Adrenal gland (tissue), 19 donors: Measurements from ENCODE around the gene LARGE1. TPM values are rescaled to one million over a fixed set of nuclear protein-coding genes. Genes with fewer than 3 reads are reported as not detected.

Experiments
- DNase-seq, 7 donors: peaks; one replicate each; pipeline ENCODE4 v3.0.0-alpha.2; 2019 to 2020
- H3K27ac ChIP-seq, 5 donors: fragments of 200-600 bp; sonication (generic) in 4 of 5; 1 replicate in 3 of 5; 2 replicates in 2 of 5; pipeline versions ENCODE4 v1.5.1 to v1.8.0; 2016 to 2020; ENCODE audit warnings: mild to moderate bottlenecking in 1 of 5
- H3K27me3 ChIP-seq: fragments of 200-600 bp; 2 replicates; pipeline ENCODE4 v1.8.0; 2021
- H3K36me3 ChIP-seq, 2 donors: fragments of 200-600 bp; replicated peaks in 1 of 2; 1 replicate in 1 of 2; 2 replicates in 1 of 2; pipeline versions ENCODE4 v1.5.1 to v1.8.0; 2018 to 2022
- H3K4me1 ChIP-seq, 2 donors: fragments of 200-600 bp; replicated peaks in 1 of 2; 1 replicate in 1 of 2; 2 replicates in 1 of 2; pipeline versions ENCODE4 v1.5.1 to v1.8.0; 2018 to 2021
- H3K4me3 ChIP-seq, 4 donors: fragments of 200-600 bp; sonication (generic) in 3 of 4; one replicate each; pipeline ENCODE4 v1.5.1; 2016 to 2018
- H3K9me3 ChIP-seq, 3 donors: fragments of 200-600 bp; sonication (generic) in 1 of 3; replicated peaks in 1 of 3; 1 replicate in 2 of 3; 2 replicates in 1 of 3; pipeline versions ENCODE4 v1.5.1 to v1.8.0; 2016 to 2021
- POLR2A ChIP-seq, 2 donors: fragments of 450-650 bp; IDR thresholded peaks; one replicate each; pipeline ENCODE4 v1.6.1; 2017; ENCODE audit warnings: antibody characterized with exemption in 2 of 2, mild to moderate bottlenecking in 2 of 2, moderate library complexity in 1 of 2
- WGBS, 4 donors: extraction: QIAGEN DNeasy Blood & Tissue Kit in 2 of 4; methylation state at CpG; one replicate each; pipeline versions ENCODE4 v1.1.5 to v1.1.7; 2013 to 2017; 5-methylcytosine and 5-hydroxymethylcytosine counted together
- intact Hi-C, 2 donors: fragments of 100-400 bp; cut with DNase I; formaldehyde crosslinking; loops; one replicate each; pipeline versions ENCODE4 v1.14.1 to v1.15.0; 2022 to 2023
- long read RNA-seq, 10 donors: library from polyadenylated mRNA in 3 of 10; unstranded in 2 of 10; stranded (forward) in 1 of 10; transcript quantifications; one replicate each; pipeline ENCODE4 v2.0.0 and lab custom pipeline, GENCODE V29; 2021 to 2026
- polyA plus RNA-seq, 3 donors: library from polyadenylated mRNA; stranded (reverse); fragments of 200-250 nt in 2 of 3; fragments of 350-450 nt in 1 of 3; fragmentation: Illumina TruSeq in 1 of 3; extraction: RNeasy Lipid Tissue Mini Kit (QIAGEN cat#74804) in 1 of 3; gene quantifications; one replicate each; pipeline ENCODE4 v1.2.3, GENCODE V29; 2013 to 2014
- total RNA-seq, 9 donors: library from RNA; depleted of rRNA in 4 of 9; stranded (reverse); fragments of >200 nt in 4 of 9; fragments of 120-200 nt in 1 of 9; fragmentation: NEBNext Ultra II Directional in 1 of 9; extraction: Animal tissue kit (Norgen Biotek cat#: 25700) in 1 of 9; gene quantifications; one replicate each; pipeline versions ENCODE4 v1.1.0 to v1.2.4, GENCODE V29; 2013 to 2023
- TF ChIP-seq, protein P1 (sequence below), 6 experiments: fragments of 450-650 bp in 4 of 6; fragments of 200-600 bp in 2 of 6; sonication (generic) in 1 of 6; IDR thresholded peaks; 1 replicate in 5 of 6; 2 replicates in 1 of 6; pipeline versions ENCODE4 v1.5.1 to v1.8.0; 2016 to 2021; ENCODE audit warnings: antibody characterized with exemption in 6 of 6, mild to moderate bottlenecking in 2 of 6, moderate library complexity in 1 of 6
- donor health status: healthy with polysubstance abuse.
- donor health status: Bipolar disorder and iron deficiency.
- donor health status: DM: yes; HTN: yes; CAD: no.
- donor health status: DM: no; HTN: no; CAD: no.
- donor health status: DM: no; HTN: no; CAD: no.
- donor health status: DM: yes; HTN: yes; CAD: no.

Gene LARGE1
- total RNA-seq (10 to 100 TPM in 8 of 9 donors, 1 to 10 TPM in 1; 5.9 to 67.6 (median 35.6) TPM), polyA plus RNA-seq (10 to 100 TPM in 2 of 3 donors, 1 to 10 TPM in 1; 3.4 to 14.6 (median 12.6) TPM)
- long read RNA-seq, donor 1 = 0 reads
- long read RNA-seq, donor 2 = 0 reads
- long read RNA-seq, donor 3 = 0 reads
- long read RNA-seq, donor 4, partial matches to known transcripts = 5 of 7 reads
- long read RNA-seq, donor 4, other reads (novel, unspliced or antisense) = 2 of 7 reads
- long read RNA-seq, donor 5, full-length matches to known transcripts = 14 of 37 reads
- long read RNA-seq, donor 5, partial matches to known transcripts = 18 of 37 reads
- long read RNA-seq, donor 5, other reads (novel, unspliced or antisense) = 5 of 37 reads
- long read RNA-seq, donor 6, partial matches to known transcripts = 3 of 6 reads
- long read RNA-seq, donor 6, other reads (novel, unspliced or antisense) = 3 of 6 reads
- long read RNA-seq, donor 7 = 0 reads
- long read RNA-seq, donor 8 = 0 reads
- long read RNA-seq, donor 9 = 0 reads
- long read RNA-seq, donor 10 = 0 reads

DNA sequence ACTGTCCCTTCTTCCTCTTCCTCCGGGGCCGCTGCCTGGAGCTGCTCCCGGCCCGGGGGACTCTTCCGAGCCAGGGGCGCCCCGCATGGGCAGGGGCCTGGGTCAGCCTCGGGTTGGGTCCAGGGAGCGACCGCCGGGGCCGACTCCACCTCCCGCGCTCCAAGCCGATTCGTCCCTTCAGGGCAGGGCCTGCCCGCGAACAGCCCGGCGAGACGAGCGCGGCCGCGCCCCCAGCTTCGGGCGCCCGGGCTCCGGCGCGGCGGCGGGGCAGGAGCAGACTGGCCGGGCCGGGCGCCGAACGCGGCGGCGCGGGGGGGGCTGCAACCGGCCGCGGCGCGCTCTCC is at the start of gene LARGE1:
TSS of gene LARGE1 (minus strand) at position 280 of the 344 bp plus-strand sequence.
- peak in 6 of 7 donors; percentile 41 to 56 (median 45) for DNase-seq
- Histone ChIP-seq H3K4me3 (peak within 1 kb of the TSS; percentile 64 to 89 (median 74)), H3K27ac (peak within 1 kb of the TSS in 4 of 5 donors; percentile 45 to 93 (median 78)), H3K27me3 (no peaks in the 10 kb centered on the region), H3K4me1 (peaks cover 17 to 34% of the 10 kb centered on the region in 2 donors), H3K36me3 (no peaks in the 10 kb centered on the region), H3K9me3 (no peaks in the 10 kb centered on the region)
- intact Hi-C loops = no loop called here
- TF ChIP-seq, protein P1, sequence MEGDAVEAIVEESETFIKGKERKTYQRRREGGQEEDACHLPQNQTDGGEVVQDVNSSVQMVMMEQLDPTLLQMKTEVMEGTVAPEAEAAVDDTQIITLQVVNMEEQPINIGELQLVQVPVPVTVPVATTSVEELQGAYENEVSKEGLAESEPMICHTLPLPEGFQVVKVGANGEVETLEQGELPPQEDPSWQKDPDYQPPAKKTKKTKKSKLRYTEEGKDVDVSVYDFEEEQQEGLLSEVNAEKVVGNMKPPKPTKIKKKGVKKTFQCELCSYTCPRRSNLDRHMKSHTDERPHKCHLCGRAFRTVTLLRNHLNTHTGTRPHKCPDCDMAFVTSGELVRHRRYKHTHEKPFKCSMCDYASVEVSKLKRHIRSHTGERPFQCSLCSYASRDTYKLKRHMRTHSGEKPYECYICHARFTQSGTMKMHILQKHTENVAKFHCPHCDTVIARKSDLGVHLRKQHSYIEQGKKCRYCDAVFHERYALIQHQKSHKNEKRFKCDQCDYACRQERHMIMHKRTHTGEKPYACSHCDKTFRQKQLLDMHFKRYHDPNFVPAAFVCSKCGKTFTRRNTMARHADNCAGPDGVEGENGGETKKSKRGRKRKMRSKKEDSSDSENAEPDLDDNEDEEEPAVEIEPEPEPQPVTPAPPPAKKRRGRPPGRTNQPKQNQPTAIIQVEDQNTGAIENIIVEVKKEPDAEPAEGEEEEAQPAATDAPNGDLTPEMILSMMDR (IDR thresholded peaks at IDR 0.05) = no peak
- TF ChIP-seq POLR2A (IDR thresholded peaks at IDR 0.05) = peak in 1 of 2 donors; percentile 15
- 0% methylated on average over 31 to 42 of the region's 47 CpGs; no CpG with 5 or more reads in 2 of the 4 donors for WGBS, 4 donors

DNA sequence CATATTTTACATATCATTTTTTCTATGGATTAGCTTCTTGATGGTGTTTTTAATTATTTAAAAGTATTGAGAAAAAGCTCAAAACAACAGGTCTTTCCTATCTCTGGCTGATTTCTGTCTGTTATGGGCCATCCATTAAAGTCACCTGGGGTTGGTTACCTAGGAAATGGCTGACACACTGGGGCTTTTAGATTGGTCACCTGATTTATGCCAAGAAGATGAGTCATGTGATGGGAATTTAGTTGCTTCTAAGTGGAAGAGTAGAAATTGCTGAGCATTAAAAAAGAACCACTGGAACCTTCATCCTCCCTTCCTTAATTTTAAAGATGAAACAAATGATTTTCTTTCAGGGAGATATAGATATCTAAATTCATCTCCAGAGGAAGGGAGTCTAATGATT is 48.8 kb upstream of the LARGE1 start:
- Histone ChIP-seq H3K9me3 (no peaks in the 10 kb centered on the region), H3K4me3 (no peak overlapping the region), H3K27ac (no peak overlapping the region), H3K36me3 (no peaks in the 10 kb centered on the region), H3K27me3 (peaks cover 6% of the 10 kb centered on the region), H3K4me1 (no peaks in the 10 kb centered on the region)
- DNase-seq = no peak
- intact Hi-C loops = no loop called here
- TF ChIP-seq, protein P1 (IDR thresholded peaks at IDR 0.05) = no peak
- TF ChIP-seq POLR2A (IDR thresholded peaks at IDR 0.05) = no peak

DNA sequence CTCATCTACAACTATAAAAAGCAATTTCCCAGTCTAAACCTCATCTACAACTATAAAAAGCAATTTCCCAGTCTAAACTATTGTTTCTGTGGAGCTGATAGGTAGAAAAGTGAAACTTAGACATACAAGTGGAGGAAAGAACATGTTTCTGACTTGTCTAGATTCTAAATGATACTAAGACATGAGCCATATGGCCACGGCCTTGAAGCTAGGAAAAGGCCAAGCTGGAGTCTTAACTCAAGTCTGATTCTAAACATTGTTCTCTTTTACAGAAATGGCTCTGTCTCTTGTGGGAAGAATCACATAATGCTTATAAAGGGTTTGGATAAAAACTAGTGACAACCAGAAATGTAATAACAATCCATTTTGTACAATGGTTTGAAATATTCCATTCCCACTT is 43.8 kb upstream of the LARGE1 start:
- DNase-seq = no peak
- no peaks in the 10 kb centered on the region for H3K9me3 ChIP-seq
- no peaks in the 10 kb centered on the region for H3K27me3 ChIP-seq
- TF ChIP-seq POLR2A (IDR thresholded peaks at IDR 0.05) = no peak
- TF ChIP-seq, protein P1 (IDR thresholded peaks at IDR 0.05) = no peak
- H3K36me3 ChIP-seq = no peaks in the 10 kb centered on the region
- no peak overlapping the region for H3K27ac ChIP-seq
- intact Hi-C loops = no loop called here
- no peak overlapping the region for H3K4me3 ChIP-seq
- no peaks in the 10 kb centered on the region for H3K4me1 ChIP-seq
- 26 to 59% (median 51%) methylated on average over 1 of the region's 1 CpG for WGBS, 4 donors

DNA sequence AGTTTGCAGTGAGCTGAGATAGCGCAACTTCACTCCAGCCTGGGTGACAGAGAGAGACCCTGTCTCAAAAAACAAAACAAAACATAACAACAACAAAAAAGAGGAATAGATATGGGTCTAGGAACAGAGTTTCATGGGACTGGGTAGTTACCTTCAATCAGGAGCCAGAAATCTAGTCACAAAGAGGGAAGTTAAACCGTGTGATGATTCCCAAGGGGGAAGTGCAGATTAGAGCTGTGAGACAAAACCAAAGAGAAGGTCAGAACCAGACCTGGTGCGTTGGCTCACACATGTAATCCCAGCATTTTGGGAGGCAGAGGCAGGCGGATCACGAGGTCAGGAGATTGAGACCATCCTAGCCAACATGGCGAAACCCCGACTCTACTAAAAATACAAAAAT is 42.1 kb upstream of the LARGE1 start:
- Histone ChIP-seq H3K27ac (no peak overlapping the region), H3K4me1 (no peaks in the 10 kb centered on the region), H3K36me3 (no peaks in the 10 kb centered on the region), H3K9me3 (no peaks in the 10 kb centered on the region), H3K4me3 (no peak overlapping the region), H3K27me3 (no peaks in the 10 kb centered on the region)
- WGBS, 4 donors = 86 to 89% (median 88%) methylated on average over 7 of the region's 7 CpGs
- TF ChIP-seq, protein P1 (IDR thresholded peaks at IDR 0.05) = no peak
- TF ChIP-seq POLR2A (IDR thresholded peaks at IDR 0.05) = no peak
- DNase-seq = no peak
- intact Hi-C loops = no loop called here
